ENCODE measurements around the gene TMPRSS6. TPM values are rescaled to one million over a fixed set of nuclear protein-coding genes. Genes with fewer than 3 reads are reported as not detected.

The TMPRSS6 gene
- total RNA-seq, 4 donors from 2014 or later: not detected

DNA sequence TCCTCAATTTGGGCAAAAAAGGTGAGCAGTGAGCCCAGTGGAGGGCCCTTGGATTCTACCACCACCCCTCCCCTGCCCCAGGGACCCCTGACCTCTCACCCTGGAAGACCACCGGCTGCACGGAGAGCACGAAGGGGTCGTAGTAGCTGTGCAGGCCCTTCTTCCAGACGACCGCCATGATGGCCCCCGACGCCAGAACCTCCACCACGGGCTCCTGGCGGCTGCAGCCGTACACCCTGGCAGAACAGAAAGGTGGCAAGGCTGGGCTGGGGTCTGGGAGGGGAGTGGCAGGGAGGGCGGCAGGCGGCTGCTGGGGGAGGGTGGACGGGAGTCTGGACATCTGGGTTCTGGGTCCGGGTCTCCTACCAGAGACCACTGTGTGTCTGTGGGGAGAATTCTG lies 23.3 kb downstream of the TMPRSS6 start:
- peaks cover 77% of the 10 kb centered on the region for H3K27me3 ChIP-seq
- H3K4me1 ChIP-seq: no peaks in the 10 kb centered on the region
- no peaks in the 10 kb centered on the region for H3K9me3 ChIP-seq
- H3K4me3 ChIP-seq: no peak overlapping the region
- no peak overlapping the region for H3K27ac ChIP-seq
- TF ChIP-seq POLR2A (IDR thresholded peaks at IDR 0.05) (no peak), POLR2AphosphoS5 (IDR thresholded peaks at IDR 0.05) (no peak), EP300 (IDR thresholded peaks at IDR 0.05) (no peak)
- TF ChIP-seq, protein P1, sequence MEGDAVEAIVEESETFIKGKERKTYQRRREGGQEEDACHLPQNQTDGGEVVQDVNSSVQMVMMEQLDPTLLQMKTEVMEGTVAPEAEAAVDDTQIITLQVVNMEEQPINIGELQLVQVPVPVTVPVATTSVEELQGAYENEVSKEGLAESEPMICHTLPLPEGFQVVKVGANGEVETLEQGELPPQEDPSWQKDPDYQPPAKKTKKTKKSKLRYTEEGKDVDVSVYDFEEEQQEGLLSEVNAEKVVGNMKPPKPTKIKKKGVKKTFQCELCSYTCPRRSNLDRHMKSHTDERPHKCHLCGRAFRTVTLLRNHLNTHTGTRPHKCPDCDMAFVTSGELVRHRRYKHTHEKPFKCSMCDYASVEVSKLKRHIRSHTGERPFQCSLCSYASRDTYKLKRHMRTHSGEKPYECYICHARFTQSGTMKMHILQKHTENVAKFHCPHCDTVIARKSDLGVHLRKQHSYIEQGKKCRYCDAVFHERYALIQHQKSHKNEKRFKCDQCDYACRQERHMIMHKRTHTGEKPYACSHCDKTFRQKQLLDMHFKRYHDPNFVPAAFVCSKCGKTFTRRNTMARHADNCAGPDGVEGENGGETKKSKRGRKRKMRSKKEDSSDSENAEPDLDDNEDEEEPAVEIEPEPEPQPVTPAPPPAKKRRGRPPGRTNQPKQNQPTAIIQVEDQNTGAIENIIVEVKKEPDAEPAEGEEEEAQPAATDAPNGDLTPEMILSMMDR (IDR thresholded peaks at IDR 0.05): no peak
- no peak for ATAC-seq
- WGBS, 2 donors (ENCODE audit: low coverage in 1 of 2): 67% methylated on average over 3 of the region's 15 CpGs; no CpG with 5 or more reads in 1 of the 2 donors
- H3K36me3 ChIP-seq: no peaks in the 10 kb centered on the region

DNA sequence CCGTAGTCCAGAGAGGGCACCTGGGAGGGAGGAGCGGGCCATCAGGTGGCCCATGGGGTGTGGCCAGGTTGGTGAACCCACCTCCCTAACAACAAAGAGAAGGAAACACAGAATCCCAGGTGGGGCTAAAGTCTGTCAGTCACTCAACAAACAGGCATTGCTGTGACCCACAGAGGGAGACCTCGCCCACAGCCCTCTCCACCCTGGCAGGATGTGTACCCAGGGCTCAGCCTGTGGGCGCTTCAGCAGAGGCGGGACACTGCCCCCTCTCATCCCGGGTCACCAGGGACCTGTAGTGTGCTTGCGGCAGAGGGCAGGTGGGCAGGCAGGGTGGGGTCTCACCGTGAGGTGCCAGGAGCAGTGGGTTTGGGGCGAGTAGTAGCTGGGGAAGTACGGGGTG lies 25.1 kb downstream of the TMPRSS6 start:
- no peak overlapping the region for H3K27ac ChIP-seq
- H3K27me3 ChIP-seq: peaks cover 77% of the 10 kb centered on the region
- no peak overlapping the region for H3K4me3 ChIP-seq
- WGBS, 2 donors (ENCODE audit: low coverage in 1 of 2): 78 to 84% methylated on average over 3 to 6 of the region's 10 CpGs
- no peak for TF ChIP-seq POLR2AphosphoS5 (IDR thresholded peaks at IDR 0.05)
- TF ChIP-seq POLR2A (IDR thresholded peaks at IDR 0.05): no peak
- TF ChIP-seq EP300 (IDR thresholded peaks at IDR 0.05): no peak
- TF ChIP-seq, protein P1 (IDR thresholded peaks at IDR 0.05): no peak
- no peaks in the 10 kb centered on the region for H3K4me1 ChIP-seq
- no peaks in the 10 kb centered on the region for H3K9me3 ChIP-seq
- no peaks in the 10 kb centered on the region for H3K36me3 ChIP-seq
- no peak for ATAC-seq

DNA sequence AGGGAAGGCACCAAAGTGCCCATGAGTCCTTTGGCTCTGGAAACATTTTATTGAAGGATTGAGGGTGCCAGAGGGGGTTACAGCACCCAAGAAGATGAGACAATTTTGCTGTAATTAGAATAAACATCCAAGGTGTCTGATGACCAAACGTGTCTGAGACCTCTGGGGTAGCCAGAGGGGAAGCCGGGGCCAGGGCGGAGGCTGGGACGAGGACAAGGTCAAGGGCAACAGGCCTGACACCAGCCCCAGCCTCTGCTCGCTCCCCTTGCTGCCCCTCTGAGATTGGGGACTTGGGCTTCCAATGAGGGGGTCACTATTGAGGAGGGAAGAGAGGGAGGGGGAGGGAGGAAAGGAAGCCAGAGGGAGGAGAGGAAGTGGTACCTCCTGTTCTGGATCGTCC lies 25.6 kb downstream of the TMPRSS6 start:
- peaks cover 77% of the 10 kb centered on the region for H3K27me3 ChIP-seq
- H3K4me3 ChIP-seq: no peak overlapping the region
- H3K4me1 ChIP-seq: no peaks in the 10 kb centered on the region
- no peak for TF ChIP-seq POLR2A (IDR thresholded peaks at IDR 0.05)
- TF ChIP-seq, protein P1 (IDR thresholded peaks at IDR 0.05): no peak
- no peak for TF ChIP-seq EP300 (IDR thresholded peaks at IDR 0.05)
- TF ChIP-seq POLR2AphosphoS5 (IDR thresholded peaks at IDR 0.05): no peak
- H3K27ac ChIP-seq: no peak overlapping the region
- H3K9me3 ChIP-seq: no peaks in the 10 kb centered on the region
- WGBS, 2 donors (ENCODE audit: low coverage in 1 of 2): 61 to 76% methylated on average over 2 to 5 of the region's 6 CpGs
- ATAC-seq: no peak
- H3K36me3 ChIP-seq: no peaks in the 10 kb centered on the region

DNA sequence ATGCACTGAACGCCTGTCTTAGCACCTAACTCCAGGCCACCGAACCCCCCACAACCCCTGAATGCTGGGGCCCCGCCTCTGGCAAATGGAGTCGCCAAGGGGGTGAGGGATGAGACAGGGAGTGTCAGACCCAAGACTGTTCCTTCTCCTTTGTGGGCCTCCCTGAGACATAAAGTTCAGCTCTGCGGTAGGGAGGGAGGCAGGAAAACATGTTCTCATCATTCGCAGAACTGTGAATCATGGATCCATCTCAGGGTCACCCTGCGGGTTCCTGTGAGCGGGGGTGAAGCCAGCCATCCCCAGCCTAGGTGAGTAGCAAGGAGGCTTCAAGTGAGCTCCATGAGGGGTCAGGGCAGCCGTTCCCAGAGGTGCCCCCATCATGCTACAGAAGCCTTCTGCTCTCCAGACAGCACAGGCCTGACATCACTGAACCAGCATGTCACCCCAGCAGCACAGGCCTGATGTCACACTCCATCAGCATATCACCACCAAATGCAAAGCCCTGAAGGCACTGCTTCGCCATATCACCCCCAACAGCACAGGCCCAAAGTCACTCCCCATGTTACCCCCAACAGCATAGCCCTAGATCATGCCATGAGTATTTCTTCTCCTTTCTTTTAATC lies 27.2 kb downstream of the TMPRSS6 start:
- 77 to 100% methylated on average over 1 to 3 of the region's 10 CpGs for WGBS, 2 donors (ENCODE audit: low coverage in 1 of 2)
- Histone ChIP-seq H3K4me3 (no peak overlapping the region), H3K4me1 (no peaks in the 10 kb centered on the region), H3K27me3 (peaks cover 71% of the 10 kb centered on the region), H3K27ac (no peak overlapping the region), H3K9me3 (no peaks in the 10 kb centered on the region), H3K36me3 (no peaks in the 10 kb centered on the region)
- TF ChIP-seq, protein P1 (IDR thresholded peaks at IDR 0.05): no peak
- TF ChIP-seq POLR2A (IDR thresholded peaks at IDR 0.05): no peak
- TF ChIP-seq EP300 (IDR thresholded peaks at IDR 0.05): no peak
- TF ChIP-seq POLR2AphosphoS5 (IDR thresholded peaks at IDR 0.05): no peak
- ATAC-seq: no peak

DNA sequence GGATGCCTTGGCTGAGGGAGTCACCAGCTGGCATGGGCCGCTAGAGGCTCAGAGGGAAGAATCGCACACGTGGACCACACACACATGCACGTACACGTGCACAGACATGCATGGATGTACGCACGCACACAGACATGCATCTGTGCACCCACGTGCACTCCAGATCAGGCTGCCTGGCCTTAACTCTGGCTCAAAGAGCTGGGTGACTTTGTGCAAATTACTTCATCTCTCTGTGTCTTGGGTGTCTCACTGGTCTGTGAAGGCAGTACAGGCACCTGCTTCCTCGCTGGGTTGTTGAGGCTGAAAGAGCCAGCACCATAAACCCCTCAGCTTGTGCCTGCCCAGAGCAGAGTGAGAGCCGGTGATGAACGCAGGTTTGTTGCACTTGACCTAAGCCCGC lies 28.7 kb downstream of the TMPRSS6 start:
- Histone ChIP-seq H3K9me3 (no peaks in the 10 kb centered on the region), H3K36me3 (no peaks in the 10 kb centered on the region), H3K27me3 (peaks cover 63% of the 10 kb centered on the region), H3K4me3 (no peak overlapping the region), H3K27ac (no peak overlapping the region), H3K4me1 (no peaks in the 10 kb centered on the region)
- ATAC-seq: no peak
- TF ChIP-seq EP300 (IDR thresholded peaks at IDR 0.05) (no peak), POLR2AphosphoS5 (IDR thresholded peaks at IDR 0.05) (no peak), POLR2A (IDR thresholded peaks at IDR 0.05) (no peak)
- TF ChIP-seq, protein P1 (IDR thresholded peaks at IDR 0.05): no peak
- 81% methylated on average over 4 of the region's 12 CpGs; no CpG with 5 or more reads in 1 of the 2 donors for WGBS, 2 donors (ENCODE audit: low coverage in 1 of 2)
